Small intestine (tissue), 7 donors: Measurements from ENCODE around the gene GPR6. TPM values are rescaled to one million over a fixed set of nuclear protein-coding genes. Genes with fewer than 3 reads are reported as not detected.
A peak's percentile ranks its signal among the peaks of the same experiment; 100 is the strongest.

Experiments used
- DNase-seq, 2 donors: peaks; one replicate each; pipeline versions ENCODE4 v3.0.0 to v3.0.0-alpha.2; 2013
- FAIRE-seq: peaks from 2 replicates; lab custom pipeline; 2012; peaks lifted over from hg19 to GRCh38; lab: Jason Lieb, UNC
- H3K27ac ChIP-seq, 3 donors: one replicate each; pipeline ENCODE4 v1.5.1; 2013; ENCODE audit warnings: low read length in 2 of 3, mild to moderate bottlenecking in 2 of 3, control low read depth in 1 of 3, inconsistent platforms in 1 of 3, low read depth in 1 of 3, moderate library complexity in 1 of 3
- H3K27me3 ChIP-seq, 3 donors: one replicate each; pipeline ENCODE4 v1.6.1; 2013; ENCODE audit warnings: low read length in 3 of 3, inconsistent platforms in 1 of 3; ENCODE audit not compliant: control insufficient read depth in 3 of 3, insufficient read depth in 3 of 3
- H3K36me3 ChIP-seq, 3 donors: one replicate each; pipeline ENCODE4 v1.6.1; 2013; ENCODE audit warnings: low read length in 3 of 3, inconsistent platforms in 1 of 3, low read depth in 1 of 3, mild to moderate bottlenecking in 1 of 3, moderate library complexity in 1 of 3; ENCODE audit not compliant: control insufficient read depth in 3 of 3, insufficient read depth in 2 of 3
- H3K4me1 ChIP-seq, 3 donors: one replicate each; pipeline ENCODE4 v1.6.1; 2013; ENCODE audit warnings: low read length in 2 of 3, inconsistent platforms in 1 of 3, low read depth in 1 of 3, mild to moderate bottlenecking in 1 of 3, moderate library complexity in 1 of 3; ENCODE audit not compliant: control insufficient read depth in 3 of 3, insufficient read depth in 2 of 3
- H3K4me3 ChIP-seq, 3 donors: one replicate each; pipeline ENCODE4 v1.5.1; 2013; ENCODE audit warnings: low read length in 3 of 3, control low read depth in 1 of 3, inconsistent platforms in 1 of 3, low read depth in 1 of 3, mild to moderate bottlenecking in 1 of 3, moderate library complexity in 1 of 3
- H3K9me3 ChIP-seq, 2 donors: one replicate each; pipeline ENCODE4 v1.6.1; 2013; ENCODE audit warnings: low read depth in 1 of 2, low read length in 1 of 2; ENCODE audit not compliant: control insufficient read depth in 2 of 2, insufficient read depth in 1 of 2
- WGBS, 3 donors: extraction: QIAGEN DNeasy Blood & Tissue Kit; methylation state at CpG; one replicate each; pipeline ENCODE4 v1.1.7; 2013; 5-methylcytosine and 5-hydroxymethylcytosine counted together
- polyA plus RNA-seq, 4 donors: library from polyadenylated mRNA; stranded (reverse) in 3 of 4; unstranded in 1 of 4; fragments of 200-250 nt in 3 of 4; fragments of 120-200 nt in 1 of 4; gene quantifications; one replicate each; pipeline versions ENCODE4 v1.2.1 to v1.2.3, GENCODE V29; 2013
- donor health status: healthy with polysubstance abuse.
- donor health status: control.
- donor health status: control.
- donor health status: Bipolar disorder and iron deficiency.
- donor health status: healthy.

GPR6 gene
- polyA plus RNA-seq, 4 donors: 0.04 TPM; not detected in 3

- DNase-seq (peak in 1 of 2 donors; percentile 2), FAIRE-seq (no peak)
- Histone ChIP-seq H3K36me3 (no peaks in the 10 kb centered on the region), H3K27me3 (peaks cover 0 to 33% (median 12%) of the 10 kb centered on the region in 3 donors), H3K9me3 (no peaks in the 10 kb centered on the region), H3K4me3 (no peak overlapping the region), H3K4me1 (no peaks in the 10 kb centered on the region), H3K27ac (no peak overlapping the region)
- WGBS, 3 donors: 15 to 40% (median 38%) methylated on average over 79 to 81 of the region's 81 CpGs
Observed at GRCh38 chr6:109979033-109979921, 1.2 kb downstream of the GPR6 start.

GRCh38 chr6:109984410-109984809, 6.3 kb downstream of the GPR6 start:
- peaks cover 0 to 16% (median 7%) of the 10 kb centered on the region in 3 donors for H3K27me3 ChIP-seq
- H3K9me3 ChIP-seq: no peaks in the 10 kb centered on the region
- no peak for DNase-seq
- H3K36me3 ChIP-seq: no peaks in the 10 kb centered on the region
- WGBS, 3 donors: 94 to 98% (median 96%) methylated on average over 2 of the region's 2 CpGs
- no peak overlapping the region for H3K27ac ChIP-seq
- no peak for FAIRE-seq
- H3K4me3 ChIP-seq: no peak overlapping the region
- no peaks in the 10 kb centered on the region for H3K4me1 ChIP-seq

GRCh38 chr6:109987196-109987595, 9.1 kb downstream of the GPR6 start:
- DNase-seq: no peak
- Histone ChIP-seq H3K9me3 (no peaks in the 10 kb centered on the region), H3K36me3 (no peaks in the 10 kb centered on the region), H3K4me3 (no peak overlapping the region), H3K27me3 (peaks cover 0 to 4% (median 0%) of the 10 kb centered on the region in 3 donors), H3K27ac (no peak overlapping the region), H3K4me1 (no peaks in the 10 kb centered on the region)
- WGBS, 3 donors: 90 to 96% (median 93%) methylated on average over 1 of the region's 1 CpG
- FAIRE-seq: no peak

- DNase-seq (no peak), FAIRE-seq (no peak)
- 87 to 90% (median 87%) methylated on average over 4 of the region's 4 CpGs for WGBS, 3 donors
- Histone ChIP-seq H3K4me3 (no peak overlapping the region), H3K9me3 (no peaks in the 10 kb centered on the region), H3K36me3 (no peaks in the 10 kb centered on the region), H3K27me3 (peaks cover 0 to 4% (median 1%) of the 10 kb centered on the region in 3 donors), H3K27ac (no peak overlapping the region), H3K4me1 (no peaks in the 10 kb centered on the region)
Observed at GRCh38 chr6:109991201-109992101, 13.3 kb downstream of the GPR6 start.

- no peak for DNase-seq
- no peaks in the 10 kb centered on the region for H3K36me3 ChIP-seq
- no peaks in the 10 kb centered on the region for H3K9me3 ChIP-seq
- WGBS, 3 donors: 32 to 45% (median 39%) methylated on average over 3 of the region's 3 CpGs
- H3K4me3 ChIP-seq: no peak overlapping the region
- H3K4me1 ChIP-seq: no peaks in the 10 kb centered on the region
- no peak for FAIRE-seq
- no peak overlapping the region for H3K27ac ChIP-seq
- H3K27me3 ChIP-seq: peaks cover 0 to 8% (median 5%) of the 10 kb centered on the region in 3 donors
Observed at GRCh38 chr6:109998159-109998785, 20.2 kb downstream of the GPR6 start.

- Histone ChIP-seq H3K4me1 (no peaks in the 10 kb centered on the region), H3K4me3 (no peak overlapping the region), H3K36me3 (no peaks in the 10 kb centered on the region), H3K9me3 (no peaks in the 10 kb centered on the region), H3K27me3 (peaks cover 0 to 6% (median 2%) of the 10 kb centered on the region in 3 donors), H3K27ac (no peak overlapping the region)
- 76 to 84% (median 82%) methylated on average over 3 of the region's 3 CpGs for WGBS, 3 donors
- DNase-seq (no peak), FAIRE-seq (no peak)
Observed at GRCh38 chr6:109999740-110000139, 21.6 kb downstream of the GPR6 start.

GRCh38 chr6:110002676-110003075, 24.6 kb downstream of the GPR6 start:
- peaks cover 0 to 6% (median 0%) of the 10 kb centered on the region in 3 donors for H3K27me3 ChIP-seq
- no peak for DNase-seq
- H3K4me1 ChIP-seq: no peaks in the 10 kb centered on the region
- no peak overlapping the region for H3K4me3 ChIP-seq
- no peak overlapping the region for H3K27ac ChIP-seq
- no peaks in the 10 kb centered on the region for H3K36me3 ChIP-seq
- WGBS, 3 donors: 62 to 73% (median 72%) methylated on average over 5 of the region's 5 CpGs
- no peak for FAIRE-seq
- H3K9me3 ChIP-seq: no peaks in the 10 kb centered on the region

- no peak for FAIRE-seq
Observed at GRCh38 chr6:110013386-110013785, 35.3 kb downstream of the GPR6 start.

More at GRCh38 chr6:110013386-110013785, 35.3 kb downstream of the GPR6 start:
- Histone ChIP-seq H3K4me3 (no peak overlapping the region), H3K27me3 (peaks cover 0 to 8% (median 0%) of the 10 kb centered on the region in 3 donors), H3K36me3 (no peaks in the 10 kb centered on the region), H3K4me1 (no peaks in the 10 kb centered on the region), H3K27ac (no peak overlapping the region), H3K9me3 (no peaks in the 10 kb centered on the region)
- 65 to 79% (median 79%) methylated on average over 6 of the region's 6 CpGs for WGBS, 3 donors
- no peak for DNase-seq
